ENCODE results near the gene C1orf122. TPM values are rescaled to one million over a fixed set of nuclear protein-coding genes. Genes with fewer than 3 reads are reported as not detected.

C1orf122 gene
- 17.0 TPM for total RNA-seq

DNA sequence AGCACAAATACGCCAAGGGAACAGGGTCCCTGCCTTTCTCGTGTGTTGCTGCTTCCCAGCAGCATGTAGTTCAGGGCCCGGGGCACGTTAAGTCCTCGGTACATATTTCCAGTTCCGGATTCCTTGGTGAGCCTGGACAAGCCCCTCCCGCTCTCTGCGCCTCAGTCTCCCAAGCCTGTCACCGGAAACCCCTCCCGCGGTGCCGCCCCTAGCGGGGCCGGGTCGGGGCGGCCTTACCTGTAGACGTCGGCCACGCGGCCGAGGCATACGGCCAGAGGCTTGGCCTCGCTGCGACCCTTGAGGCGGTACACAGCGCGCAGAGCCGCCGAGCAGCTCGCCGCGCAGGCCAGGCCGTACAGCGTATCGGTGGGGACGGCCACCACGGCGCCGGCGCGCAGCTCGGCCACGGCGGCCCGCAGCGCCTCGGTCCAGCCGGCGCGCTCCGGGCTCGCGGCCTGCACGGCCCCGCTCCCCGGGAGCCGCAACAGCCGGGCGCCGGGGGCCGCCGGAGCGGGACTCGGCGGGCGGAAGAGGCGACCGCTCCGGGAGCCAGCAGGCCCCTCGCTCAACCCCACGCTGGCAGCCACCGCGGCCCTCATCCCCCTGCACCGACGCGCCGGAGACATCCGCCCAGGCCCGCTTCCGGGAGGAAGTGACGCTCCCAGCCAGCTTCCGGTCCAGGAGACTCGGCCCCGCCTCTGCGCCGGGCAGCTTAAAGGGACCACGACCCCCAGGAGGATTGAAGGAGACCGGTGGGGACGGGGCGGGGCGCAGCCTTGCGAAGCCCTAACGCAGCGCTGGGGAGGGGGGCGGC is at the start of gene C1orf122, which contains the start of gene YRDC:
C1orf122 (plus strand) TSS at position 236 of the 814 bp plus-strand sequence. CDS start 615 bp downstream, outside the sequence.
YRDC (minus strand) TSS at position 654 of the 814 bp plus-strand sequence; CDS start at position 626, 28 bp downstream.

DNA sequence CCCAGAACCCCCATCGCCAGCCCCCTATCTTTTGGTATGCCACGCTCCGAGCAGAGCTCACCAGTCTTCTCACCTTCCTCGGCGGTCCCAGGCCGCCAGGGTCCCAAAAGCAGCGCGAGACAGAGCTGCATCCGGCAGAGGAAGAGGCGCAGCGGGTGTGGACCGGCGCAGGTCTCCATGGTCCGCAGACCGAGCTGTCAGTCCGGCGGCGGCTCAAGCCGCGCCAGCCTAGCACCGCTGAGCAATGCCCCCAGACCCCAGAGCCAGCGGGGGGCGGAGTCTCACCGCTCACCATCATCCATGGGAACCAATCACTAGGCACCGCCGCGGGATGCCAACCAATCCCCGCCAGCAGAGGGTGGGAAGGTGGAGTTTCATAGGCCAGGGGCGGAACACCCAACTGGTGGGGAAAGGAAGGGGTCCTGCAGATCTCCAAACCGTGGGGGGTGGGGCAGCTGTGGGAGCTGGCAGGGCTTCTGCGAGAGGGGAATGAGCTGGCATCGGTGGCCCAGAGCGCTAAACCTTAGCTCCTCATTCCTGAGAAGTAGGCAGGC is 42.6 kb upstream of the C1orf122 start, which contains the start of gene EPHA10:
EPHA10 (minus strand) TSS at position 233 of the 554 bp plus-strand sequence; CDS start at position 179, 54 bp downstream.

DNA sequence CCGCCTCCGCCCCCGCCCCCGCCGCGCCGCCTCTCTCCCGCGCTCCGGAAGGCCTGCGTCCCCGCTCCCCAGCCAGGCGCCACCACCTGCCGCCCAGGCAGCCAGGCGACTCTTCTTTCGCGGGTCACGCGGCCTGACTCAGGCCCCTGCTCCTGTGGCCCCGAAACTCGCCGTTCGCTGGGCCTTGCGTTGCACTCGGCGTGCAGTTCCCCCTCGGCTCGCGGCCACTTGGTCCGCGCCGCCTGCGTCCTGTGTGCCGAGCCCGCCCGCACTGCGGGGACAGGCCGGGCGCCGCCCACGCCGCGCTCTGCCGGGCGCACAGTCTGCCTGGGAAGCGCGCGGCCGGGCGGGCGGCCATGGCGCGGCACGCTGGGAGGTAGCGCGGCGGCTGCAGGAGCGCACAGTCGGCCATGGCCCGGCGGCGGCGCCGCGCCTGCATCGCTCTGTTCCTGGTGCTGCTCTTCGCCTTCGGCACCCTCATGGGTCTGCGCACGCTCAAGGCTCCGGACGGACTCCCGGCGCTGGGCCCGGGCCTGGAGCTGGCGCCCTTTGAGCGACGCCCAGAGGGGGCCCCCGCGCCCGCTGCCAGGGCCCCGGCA is 13.7 kb upstream of the C1orf122 start, which contains the start of gene MANEAL:
MANEAL (plus strand) TSS at position 75 of the 599 bp plus-strand sequence; CDS start at position 411, 336 bp downstream.

Other genes with a start within 250 kb of the C1orf122 start
- gene GNL2, start 211.9 kb upstream of the C1orf122 start, total RNA-seq = 62.0 TPM
- gene RSPO1, start 172.9 kb upstream of the C1orf122 start, total RNA-seq = 2.2 TPM
- gene CDCA8, start 115.3 kb upstream of the C1orf122 start, total RNA-seq = 5.4 TPM
- 0.12 TPM for gene EPHA10, start 42.7 kb upstream of the C1orf122 start, total RNA-seq
- gene MANEAL, start 13.9 kb upstream of the C1orf122 start, total RNA-seq = 5.8 TPM
- 10.0 TPM for gene YRDC, start 418 bp downstream of the C1orf122 start, total RNA-seq
- gene MTF1, start 51.8 kb downstream of the C1orf122 start, total RNA-seq = 5.7 TPM
- 36.3 TPM for gene INPP5B, start 139.3 kb downstream of the C1orf122 start, total RNA-seq
- gene SF3A3, start 182.2 kb downstream of the C1orf122 start, total RNA-seq = 54.2 TPM
- 54.2 TPM for gene FHL3, start 197.7 kb downstream of the C1orf122 start, total RNA-seq
- gene UTP11, start 204.9 kb downstream of the C1orf122 start, total RNA-seq = 24.2 TPM
- 0.88 TPM for gene POU3F1, start 239.0 kb downstream of the C1orf122 start, total RNA-seq